ENCODE data around the gene RYR2.
"Not testable (repeated sequence)": the region's sequence is repeated elsewhere in the genome, so short reads cannot be mapped to it uniquely, and the experiment has no call there.

DNA sequence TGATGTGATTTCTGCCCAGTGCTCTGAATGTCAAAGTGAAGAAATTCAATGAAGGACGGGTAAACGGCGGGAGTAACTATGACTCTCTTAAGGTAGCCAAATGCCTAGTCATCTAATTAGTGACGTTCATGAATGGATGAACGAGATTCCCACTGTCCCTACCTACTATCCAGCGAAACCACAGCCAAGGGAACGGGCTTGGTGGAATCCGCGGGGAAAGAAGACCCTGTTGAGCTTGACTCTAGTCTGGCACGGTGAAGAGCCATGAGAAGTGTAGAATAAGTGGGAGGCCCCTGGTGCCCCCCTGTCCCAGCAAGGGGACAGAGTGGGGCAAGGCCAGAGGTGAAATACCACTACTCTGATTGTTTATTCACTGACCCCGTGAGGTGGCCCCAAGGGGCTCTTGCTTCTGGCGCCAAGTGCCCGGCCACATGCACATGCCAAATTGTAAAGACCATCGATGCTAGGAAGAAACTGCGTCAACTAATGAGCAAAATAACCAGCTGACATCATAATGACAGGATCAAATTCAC lies 561.1 kb downstream of the RYR2 start:
- not testable (repeated sequence) for TF ChIP-seq EZH2 (IDR thresholded peaks at IDR 0.05; ENCODE audit: insufficient read depth, poor library complexity, severe bottlenecking); EZH2phosphoT487 (IDR thresholded peaks at IDR 0.05; ENCODE audit: insufficient read depth, low read depth)
